GM19240 (cell line): Measurements from ENCODE around the gene CCDC69.

Experiments
- DNase-seq: peaks from one replicate; pipeline ENCODE4 v3.0.0; 2011; ENCODE audit warnings: low spot score; ENCODE audit not compliant: insufficient read length

The CCDC69 gene

GRCh38 chr5:151164687-151165392 lies 59.1 kb downstream of the CCDC69 start:
- DNase-seq: peak; percentile 52

- no peak for DNase-seq
Observed at GRCh38 chr5:151162776-151163175, 61.1 kb downstream of the CCDC69 start.

- no peak for DNase-seq
Observed at GRCh38 chr5:151159649-151160373, 64.1 kb downstream of the CCDC69 start.

GRCh38 chr5:151158287-151158661 lies 65.6 kb downstream of the CCDC69 start:
- DNase-seq: no peak

- no peak for DNase-seq
Observed at GRCh38 chr5:151157426-151158286, 66.2 kb downstream of the CCDC69 start, which contains the start of gene ANXA6. Gene ANXA6 (minus strand): TSS chr5:151157779. CDS start chr5:151147901, 9,878 bp downstream.

- no peak for DNase-seq
Observed at GRCh38 chr5:151156507-151157420, 67.1 kb downstream of the CCDC69 start.

GRCh38 chr5:151155775-151156506 lies 68.0 kb downstream of the CCDC69 start:
- no peak for DNase-seq

GRCh38 chr5:151154931-151155774 lies 68.7 kb downstream of the CCDC69 start:
- DNase-seq: no peak

- no peak for DNase-seq
Observed at GRCh38 chr5:151153766-151154272, 70.1 kb downstream of the CCDC69 start.

GRCh38 chr5:151153300-151153699 lies 70.6 kb downstream of the CCDC69 start:
- DNase-seq: no peak

GRCh38 chr5:151151793-151152192 lies 72.1 kb downstream of the CCDC69 start:
- no peak for DNase-seq

GRCh38 chr5:151151263-151151660 lies 72.6 kb downstream of the CCDC69 start:
- DNase-seq: no peak

GRCh38 chr5:151150471-151151262 lies 73.2 kb downstream of the CCDC69 start:
- peak; percentile 44 for DNase-seq

GRCh38 chr5:151148583-151148982 lies 75.3 kb downstream of the CCDC69 start:
- DNase-seq: no peak

GRCh38 chr5:151147033-151147432 lies 76.9 kb downstream of the CCDC69 start:
- DNase-seq: no peak

- DNase-seq: no peak
Observed at GRCh38 chr5:151146061-151146460, 77.8 kb downstream of the CCDC69 start.

GRCh38 chr5:151144922-151145321 lies 79.0 kb downstream of the CCDC69 start:
- no peak for DNase-seq

GRCh38 chr5:151144275-151144674 lies 79.6 kb downstream of the CCDC69 start:
- no peak for DNase-seq
